Stimulated activated CD4-positive, alpha-beta T cell treated with anti-CD3 and anti-CD28 coated beads, Interleukin-1b, Interleukin-23, amount 100 ng/mL, for 24 hours (primary cell): Measurements from ENCODE around the gene MMEL1.
"Not testable (repeated sequence)": the region's sequence is repeated elsewhere in the genome, so short reads cannot be mapped to it uniquely, and the experiment has no call there.

ENCODE experiments used
- DNase-seq, 4 experiments: peaks; one replicate each; pipeline ENCODE4 v3.0.0-alpha.2; 2020; ENCODE audit warnings: low read depth in 4 of 4, low spot score in 1 of 4

Gene MMEL1

DNA sequence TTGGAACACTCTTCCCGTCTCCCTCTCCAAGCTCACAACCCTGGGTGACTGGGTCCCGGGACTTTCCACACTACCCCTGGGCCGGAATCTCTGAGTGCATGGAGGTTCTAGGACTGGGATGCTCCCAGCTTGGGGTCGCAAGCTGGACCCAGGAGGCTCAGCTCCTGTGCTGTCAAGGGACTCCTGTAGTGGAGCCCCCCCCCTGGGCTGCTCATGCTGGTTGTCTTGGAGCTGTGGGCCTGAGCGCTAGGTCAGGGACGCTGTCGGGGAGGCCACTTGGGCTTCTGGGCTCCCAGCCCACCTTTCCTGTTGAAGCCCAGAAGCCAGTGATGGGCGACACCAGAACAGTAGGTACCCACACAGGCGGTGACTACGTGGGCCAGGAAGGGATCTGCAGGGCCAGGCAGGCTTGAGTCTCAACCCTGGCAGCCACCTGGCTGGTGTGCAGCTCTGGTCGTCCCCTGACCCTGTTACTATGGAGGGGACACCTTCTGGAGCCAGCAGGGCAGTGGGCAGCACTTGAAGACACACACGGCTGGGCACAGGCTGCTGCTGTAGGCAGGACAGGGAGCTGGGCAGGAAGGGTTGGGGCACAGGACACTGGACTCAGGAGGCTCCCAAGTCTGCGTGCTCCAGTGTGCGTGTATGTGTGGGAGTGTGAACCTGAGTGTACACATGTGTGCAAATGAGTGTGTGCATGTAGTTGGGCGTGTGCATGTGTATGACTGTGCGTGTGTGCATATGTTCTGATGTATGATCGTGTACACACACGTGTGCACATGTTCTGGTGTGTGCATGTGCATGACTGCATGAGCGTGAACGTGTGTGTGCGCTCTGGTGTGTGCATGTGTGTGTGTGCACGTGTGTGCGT lies 3.0 kb downstream of the MMEL1 start:
- DNase-seq: no peak

DNA sequence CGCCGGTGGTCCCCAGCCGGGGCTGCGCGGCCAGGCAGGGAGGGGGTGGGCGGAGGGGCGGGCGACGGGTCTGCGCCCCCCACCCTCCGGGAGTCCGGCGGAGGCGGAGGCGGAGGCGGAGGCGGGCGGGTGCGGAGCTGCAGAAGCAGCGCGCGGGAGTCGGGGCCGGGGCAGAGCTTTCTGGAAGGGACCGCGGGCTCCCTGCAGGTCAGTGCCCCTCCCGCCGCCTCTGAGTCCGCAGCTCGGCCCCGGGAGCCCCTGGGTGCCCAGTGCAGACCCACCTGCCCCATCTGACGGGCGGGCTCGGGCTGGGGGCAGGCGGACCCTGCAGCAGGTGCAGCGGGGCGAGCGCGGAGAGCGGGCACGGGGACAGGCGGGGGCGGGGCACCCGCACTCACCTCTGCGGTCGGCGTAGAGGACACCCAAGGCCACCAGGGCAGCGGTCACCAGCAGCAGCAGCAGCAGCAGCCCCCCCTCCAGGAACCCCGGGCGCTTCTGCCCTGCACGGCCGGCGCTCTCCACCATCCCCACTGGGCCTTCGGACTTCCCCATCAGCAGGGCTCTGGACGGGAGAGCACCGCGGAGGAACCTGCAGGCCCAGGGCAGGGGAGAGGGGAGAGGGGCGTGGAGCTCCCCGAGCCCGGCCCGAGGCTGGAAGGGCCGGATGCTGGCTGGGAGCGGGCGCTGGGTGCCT lies 3.7 kb downstream of the MMEL1 start:
- DNase-seq: no peak

DNA sequence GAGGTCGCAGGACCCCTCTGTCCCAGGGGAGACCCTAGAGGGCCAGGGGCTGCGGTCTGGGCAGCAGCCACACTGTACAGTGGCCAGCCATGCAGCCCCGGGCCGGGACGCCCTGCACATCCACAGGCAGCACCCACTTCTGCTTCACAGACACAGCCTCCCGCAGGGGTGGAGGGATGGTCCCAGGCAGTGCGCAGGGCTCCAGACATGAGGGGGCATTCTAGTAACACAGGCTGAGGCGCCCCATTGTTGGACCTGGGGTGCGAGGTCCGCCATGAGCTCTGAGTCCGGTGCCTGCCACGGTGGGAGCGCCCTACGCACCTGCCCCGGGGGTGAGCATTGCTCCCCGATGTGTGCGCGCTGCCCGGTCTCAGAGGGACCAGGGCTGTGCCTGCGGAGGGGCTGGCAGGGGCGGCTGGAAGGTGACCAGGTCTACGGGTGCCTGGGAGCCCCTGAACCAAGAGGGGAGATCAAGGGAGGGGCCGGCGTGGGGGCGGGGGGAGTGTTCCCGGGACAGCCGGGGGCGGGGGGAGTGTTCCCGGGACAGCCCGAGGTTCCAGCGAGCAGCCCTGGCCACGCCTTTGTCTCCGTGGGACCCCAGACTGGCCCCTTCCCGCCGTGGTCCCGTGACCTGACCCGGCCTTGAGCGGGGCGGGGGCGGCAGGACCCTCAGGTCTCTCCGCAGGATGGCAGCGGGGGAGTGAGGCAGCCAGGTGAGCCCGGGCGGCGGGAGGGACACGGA lies 4.5 kb downstream of the MMEL1 start:
- no peak for DNase-seq

DNA sequence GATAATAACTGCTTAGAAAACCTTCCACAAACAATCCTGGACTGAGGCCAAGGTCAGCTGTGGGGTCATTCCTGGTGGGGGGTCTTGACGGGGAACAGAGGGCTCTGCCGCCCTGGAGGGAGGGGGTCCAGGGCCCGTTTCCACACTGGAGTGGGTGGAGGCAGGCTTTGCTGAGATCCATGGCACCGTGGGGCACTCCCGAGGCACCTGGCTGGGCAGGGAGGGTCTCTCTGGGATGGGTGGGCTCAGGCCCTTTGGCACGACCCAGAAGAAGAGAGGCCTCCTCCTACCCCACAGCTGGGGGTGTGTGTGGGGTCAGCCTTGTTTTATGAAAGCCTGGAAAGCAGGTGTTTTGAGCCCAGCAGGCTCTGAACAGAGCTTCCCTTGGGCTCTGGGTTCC lies 5.1 kb downstream of the MMEL1 start:
- DNase-seq: no peak

DNA sequence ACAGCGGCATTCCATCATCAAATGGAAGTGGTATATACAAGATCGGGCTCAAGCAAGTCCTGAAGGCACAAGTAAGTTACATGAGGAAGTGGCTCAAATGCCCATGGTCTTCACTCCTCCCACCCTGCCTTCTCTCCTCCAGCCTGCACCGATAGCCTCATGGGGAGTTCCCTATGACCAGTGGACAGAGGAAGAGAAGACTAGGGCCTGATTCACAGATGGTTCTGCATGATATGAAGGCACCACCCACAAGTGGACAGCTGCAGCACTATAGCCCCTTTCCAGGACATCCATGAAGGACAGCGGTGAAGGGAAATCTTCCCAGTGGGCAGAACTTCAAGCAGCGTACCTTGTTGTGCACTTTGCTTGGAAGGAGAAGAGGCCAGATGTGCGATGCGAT lies 7.1 kb downstream of the MMEL1 start:
- not testable (repeated sequence) for DNase-seq

DNA sequence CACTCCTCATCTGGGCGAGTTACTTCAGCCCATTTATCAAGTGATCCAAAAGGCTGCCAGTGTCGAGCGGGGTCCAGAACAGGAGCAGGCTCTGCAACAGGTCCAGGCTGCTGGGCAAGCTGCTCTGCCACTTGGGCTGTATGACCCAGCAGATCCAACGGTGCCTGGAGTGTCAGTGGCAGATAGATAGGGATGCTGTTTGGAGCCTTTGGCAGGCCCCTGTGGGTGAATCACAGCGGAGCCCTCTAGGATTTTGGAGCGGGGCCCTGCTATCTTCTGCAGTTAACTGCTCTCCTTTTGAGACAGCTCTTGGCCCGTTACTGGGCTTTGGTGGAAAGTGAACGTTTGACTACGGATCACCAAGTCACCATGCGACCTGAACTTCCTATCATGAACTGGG lies 7.5 kb downstream of the MMEL1 start:
- DNase-seq: no peak

DNA sequence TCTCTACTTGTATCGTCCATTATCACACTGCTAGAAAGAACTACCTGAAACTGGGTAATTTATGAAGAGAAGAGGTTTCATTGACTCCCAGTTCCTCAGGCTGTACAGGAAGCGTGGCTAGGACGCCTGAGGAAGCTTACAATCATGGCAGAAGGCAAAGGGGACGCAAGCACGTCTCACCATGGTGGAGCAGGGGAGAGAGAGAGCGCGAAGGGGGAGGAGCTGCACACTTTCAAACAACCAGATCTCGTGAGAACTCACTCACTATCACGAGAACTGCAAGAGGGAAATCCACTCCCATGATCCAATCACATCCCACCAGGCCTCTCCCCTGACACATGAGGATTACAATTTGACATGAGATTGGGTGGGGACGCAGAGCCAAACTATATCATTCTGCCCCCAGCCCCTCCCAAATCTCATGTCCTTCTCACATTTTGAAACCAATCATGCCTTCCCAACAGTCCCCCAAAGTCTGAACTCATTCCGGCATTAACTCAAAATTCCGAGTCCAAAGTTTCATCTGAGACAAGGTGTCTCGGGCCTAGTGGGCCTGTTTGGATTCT lies 8.0 kb downstream of the MMEL1 start:
- DNase-seq: no peak

DNA sequence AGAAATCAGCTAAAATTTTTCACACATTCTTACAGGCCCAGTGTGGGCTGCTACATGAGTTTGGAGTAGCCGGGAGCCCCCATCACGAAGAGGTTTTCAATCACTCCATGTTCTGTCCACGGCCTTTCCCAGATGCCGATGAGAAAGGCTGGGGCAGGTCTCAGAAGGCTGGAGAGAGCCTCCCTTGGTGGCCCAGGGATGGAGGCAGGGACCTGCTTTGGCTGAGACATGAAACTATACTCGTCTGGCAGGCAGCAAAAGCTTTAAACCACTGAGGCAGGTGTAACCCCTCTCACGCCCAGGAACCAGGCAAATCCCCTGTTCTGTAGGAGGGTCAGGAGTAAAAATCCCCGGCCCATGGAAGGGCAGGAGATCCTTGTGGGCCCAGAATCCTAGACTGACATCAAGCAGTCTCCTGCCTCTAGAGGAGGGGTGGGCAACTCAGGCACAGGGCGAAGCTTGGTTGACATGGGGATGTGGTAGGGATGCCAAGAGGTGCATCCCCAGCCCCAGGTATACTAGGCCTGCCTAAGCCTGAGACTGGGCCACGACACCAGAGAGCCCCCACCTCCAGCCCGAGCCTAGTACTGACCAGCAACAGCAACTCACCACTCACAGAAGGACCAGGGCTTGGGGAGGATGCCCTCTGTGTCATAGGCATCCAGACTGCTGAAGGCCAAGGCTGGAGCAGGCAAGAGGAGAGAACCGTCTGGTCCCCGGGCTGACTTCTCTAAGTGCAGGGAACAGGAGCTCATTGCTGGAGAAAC lies 9.1 kb downstream of the MMEL1 start:
- DNase-seq: no peak

DNA sequence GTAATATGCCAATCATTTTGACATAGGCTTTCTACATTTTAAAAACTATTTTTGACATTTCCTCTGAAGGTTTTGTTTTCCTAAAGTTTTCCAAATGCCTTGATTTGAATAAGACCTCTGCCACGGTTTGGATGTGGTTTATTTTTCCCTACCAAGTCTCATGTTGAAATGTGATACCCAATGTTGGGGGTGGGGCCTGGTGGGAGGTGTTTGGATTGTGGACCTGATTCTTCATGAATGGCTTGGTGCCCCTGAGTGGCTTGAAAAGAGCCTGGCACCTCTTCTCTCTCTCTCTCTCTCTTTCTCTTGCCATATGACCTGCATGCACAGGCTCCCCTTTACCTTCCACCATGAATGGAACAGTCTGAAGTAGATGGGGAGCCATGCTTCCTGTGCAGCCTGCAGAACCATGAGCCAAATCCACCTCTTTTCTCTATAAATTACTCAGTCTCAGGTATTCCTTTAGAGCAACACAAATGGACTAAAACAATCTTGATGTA lies 14.8 kb downstream of the MMEL1 start:
- no peak for DNase-seq

DNA sequence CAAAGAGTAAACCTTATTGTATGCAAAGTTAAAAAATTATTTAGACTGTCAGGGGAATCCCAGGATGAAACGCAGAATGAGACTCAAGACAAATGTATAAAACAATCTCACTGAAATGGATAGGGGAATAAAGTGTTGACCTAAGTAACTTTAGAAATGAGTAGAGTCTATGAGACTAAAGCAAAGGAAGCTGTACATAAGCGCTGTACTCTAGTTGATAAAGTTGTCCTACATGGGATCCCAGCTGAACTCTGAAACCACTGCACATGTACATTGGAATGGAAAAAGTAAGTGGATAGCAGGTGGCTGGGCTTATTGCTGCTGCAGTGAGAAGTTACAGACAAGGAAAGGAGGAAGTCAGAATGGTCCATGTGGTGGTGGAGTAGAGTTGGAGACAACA lies 18.7 kb downstream of the MMEL1 start:
- DNase-seq: no peak

DNA sequence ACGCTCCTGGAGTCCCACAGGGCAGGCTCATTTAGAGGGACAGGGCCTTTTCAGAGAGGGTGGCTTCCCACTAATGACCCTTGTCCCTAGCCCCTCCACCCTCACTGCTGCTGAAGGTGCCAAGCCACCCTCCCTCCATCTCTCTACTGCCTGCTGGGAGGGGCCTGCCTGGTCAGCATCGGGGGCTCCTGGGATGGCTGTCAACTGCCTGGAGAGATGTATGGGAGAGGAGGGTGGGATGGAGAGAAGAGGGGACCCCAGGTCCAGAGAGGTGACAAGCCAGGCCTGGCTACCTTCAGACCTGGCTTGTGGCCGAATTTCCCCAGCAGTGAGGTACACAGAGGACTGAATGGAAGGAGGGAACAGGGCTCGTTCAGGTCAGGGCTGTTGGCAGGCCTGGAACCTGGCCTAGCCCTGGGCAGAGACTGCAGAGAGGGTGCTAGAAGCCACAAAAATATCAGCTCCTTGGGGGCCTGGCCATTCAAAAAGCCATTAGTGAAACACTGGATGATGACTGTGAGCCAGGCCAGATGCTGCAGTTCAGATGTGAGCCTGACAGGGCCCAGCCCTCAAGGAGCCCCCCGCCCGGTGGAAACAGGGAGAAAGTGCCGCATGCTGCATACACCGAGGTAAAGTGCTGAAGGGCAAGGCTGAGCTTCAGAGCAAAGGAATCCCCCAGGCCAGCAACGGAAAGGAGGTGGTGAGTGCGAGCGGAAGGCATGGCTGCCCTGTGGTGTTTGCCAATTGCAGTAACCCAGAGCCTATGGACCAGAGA lies 20.0 kb downstream of the MMEL1 start:
- no peak for DNase-seq

DNA sequence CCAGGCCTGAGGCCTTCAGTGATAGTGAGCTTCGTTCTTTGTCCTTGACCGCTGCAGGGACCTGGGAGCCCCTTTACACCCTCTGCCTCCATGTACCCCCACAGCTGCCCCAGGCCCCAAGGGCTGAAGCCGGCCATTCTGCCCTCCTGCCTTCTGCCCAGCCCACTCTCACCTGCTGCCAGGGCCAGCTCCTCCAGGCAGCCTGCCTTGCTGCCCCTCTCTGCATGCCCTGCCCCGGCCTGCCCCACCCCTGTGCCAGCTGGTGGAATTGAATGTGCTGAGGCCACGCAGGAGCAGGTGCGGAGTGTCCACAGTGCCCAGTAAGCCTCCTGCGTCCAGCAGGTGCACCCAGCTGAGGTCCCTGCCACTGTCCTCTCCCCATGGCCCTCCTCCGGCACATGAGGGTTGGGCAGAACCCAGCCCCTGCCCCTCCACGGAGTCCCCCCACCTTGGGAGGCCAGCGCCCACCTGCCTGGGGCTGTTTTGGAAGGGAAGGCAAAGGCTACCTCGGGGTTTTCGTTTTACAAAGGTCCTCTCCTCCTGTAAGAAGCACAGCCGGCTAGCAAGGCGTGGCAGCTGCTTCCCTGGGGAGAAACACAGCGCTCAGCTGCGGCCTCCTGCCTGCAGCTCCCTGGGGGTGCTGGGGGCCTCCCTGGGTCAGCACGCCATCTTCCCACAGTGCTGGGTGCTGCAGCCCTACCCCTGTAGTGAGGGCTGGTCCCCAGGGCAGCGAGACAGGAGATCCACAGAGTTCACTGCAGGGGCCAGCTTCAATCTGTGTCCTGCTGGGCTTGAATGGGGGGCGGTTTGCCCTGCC lies 21.0 kb downstream of the MMEL1 start:
- no peak for DNase-seq

DNA sequence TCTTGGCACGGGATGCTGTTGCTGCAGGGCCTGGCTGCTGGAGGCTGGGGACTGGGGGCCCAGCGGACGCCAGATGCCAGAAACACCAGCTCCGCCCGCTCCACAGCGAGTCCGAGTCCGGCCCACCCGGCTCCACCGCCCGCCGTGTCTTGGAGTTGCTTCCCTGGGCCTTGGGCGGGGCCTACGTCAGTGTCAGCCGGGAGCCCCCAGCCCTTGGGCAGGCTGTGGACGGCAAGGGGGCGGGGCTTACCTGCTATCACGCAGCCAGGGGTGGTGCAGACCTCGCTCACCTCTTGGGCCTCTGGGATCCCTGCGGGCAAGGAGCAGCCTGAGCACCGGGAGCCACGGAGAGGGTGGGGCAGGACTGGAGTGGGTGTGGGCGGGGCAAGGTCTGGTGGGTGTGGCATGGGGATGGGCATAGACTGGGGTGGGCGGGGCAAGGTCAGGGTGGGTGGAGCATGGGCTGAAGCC lies 21.8 kb downstream of the MMEL1 start:
- peak in 1 of 4 experiments; percentile 14 for DNase-seq

DNA sequence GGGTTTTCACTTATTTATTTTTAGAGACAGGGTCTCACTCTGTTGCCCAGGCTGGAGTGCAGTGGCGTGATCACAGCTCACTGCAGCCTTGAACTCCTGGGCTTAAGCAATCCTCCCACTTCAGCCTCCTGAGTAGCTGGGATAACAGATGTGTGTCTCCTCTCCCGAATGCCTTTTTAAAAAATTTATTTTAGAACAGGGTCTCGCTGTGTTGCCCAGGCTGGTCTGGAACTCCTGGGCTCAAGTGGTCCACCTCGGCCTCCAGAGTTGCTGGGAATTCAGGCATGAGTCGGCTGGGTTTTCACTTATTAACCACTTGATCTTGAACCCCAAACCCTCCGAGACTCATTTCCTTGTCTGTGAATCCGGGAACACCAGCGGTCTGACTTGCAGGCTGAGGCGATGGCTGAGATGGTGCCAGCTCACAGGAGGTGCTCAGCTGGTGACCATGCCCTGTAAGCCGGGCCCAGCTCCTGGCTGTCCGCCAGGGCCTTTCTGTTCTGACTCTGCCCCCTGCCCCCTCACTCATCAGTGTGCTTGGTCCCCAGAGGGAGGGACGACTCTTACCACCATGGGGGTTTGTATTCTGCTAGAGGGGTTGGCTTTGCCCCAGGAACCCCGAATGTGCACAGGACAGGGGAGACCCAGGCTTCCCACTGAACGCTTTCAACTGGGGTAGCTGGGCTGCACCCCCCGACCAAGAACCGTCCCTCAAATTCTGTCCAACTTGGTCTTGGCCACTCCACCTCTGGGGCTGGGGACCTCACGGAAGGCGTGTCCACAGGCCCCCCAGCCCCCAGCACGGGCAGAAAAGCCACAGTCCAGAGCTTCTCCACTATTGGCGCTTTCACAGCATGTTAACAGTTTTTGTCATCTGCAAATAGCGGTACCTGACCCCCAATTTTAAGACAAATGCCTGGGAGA lies 22.5 kb downstream of the MMEL1 start:
- DNase-seq: no peak

DNA sequence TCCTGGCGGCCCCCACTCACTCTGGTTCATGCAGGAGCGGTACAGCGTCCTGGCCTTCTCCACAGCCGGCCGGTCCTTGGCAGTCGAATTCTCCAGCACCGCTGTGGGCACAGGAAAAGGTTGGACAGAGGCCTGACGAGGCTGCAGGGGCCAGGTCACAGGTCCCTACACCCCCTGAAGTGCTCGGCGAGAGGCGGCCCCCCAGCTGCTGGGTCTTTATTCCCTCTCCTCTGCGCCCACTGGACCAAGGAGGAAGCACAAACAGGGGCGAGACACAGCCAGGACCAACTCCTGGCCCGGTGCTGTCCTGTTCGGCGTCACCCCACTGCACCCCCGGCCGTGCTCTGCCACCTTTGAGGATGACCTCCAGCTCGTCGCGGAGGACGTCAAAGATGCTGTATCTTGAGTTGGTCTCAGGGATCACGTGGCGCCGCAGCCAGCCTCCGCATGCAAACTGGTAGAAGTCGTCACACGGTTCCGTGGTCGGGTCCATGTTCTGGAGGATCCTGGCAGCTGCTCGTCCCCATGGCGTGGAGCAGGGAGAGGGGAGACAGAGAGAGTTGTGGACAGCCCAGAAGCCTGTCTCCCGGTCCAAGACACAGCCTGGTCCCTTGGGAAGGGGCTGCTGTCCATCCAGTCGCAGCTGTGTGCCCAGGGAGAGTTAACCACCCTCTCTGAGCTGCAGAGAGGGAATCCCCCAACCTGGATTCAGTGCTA lies 23.3 kb downstream of the MMEL1 start:
- no peak for DNase-seq

DNA sequence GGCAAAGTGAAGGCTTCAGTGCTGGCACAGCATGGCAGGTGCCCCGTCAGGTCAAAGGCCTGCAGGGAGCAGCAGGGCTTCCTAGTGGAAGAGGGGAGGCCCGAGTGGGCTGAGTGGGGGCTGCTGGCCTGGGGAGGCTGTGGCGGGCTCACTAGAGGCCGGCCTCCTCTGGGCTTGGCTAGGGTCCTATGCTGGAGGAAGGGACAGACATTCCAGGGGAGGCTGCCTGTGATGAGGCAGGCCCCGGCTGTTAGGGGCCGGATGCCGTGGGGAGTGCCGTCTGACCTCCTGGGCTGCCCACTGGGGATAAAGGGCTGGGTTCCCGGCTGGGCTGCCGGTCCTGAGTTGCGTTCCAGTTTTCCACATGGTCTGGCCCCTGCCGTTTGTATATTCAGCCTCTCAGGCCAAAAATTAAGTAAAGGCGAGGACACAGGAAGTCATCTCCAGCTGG lies 25.1 kb downstream of the MMEL1 start:
- no peak for DNase-seq
